ENCODE results near the gene SAMD5. TPM values are rescaled to one million over a fixed set of nuclear protein-coding genes. Genes with fewer than 3 reads are reported as not detected.

Gene SAMD5
- polyA plus RNA-seq (ENCODE audit: insufficient read length in 4 of 4) = 10 to 100 TPM; 14.7 to 17.6 (median 17.0) TPM

- no peak for DNase-seq (ENCODE audit: low read depth in 4 of 4, low spot score in 3 of 4)
These were observed at the start of gene SAMD5 for GRCh38 chr6:147508042-147508865. SAMD5 (plus strand) TSS chr6:147508690; CDS start chr6:147508929, 239 bp downstream.

- no peak for DNase-seq (ENCODE audit: low read depth in 4 of 4, low spot score in 3 of 4)
These were observed 48.7 kb upstream of the SAMD5 start for GRCh38 chr6:147459780-147460179.

- DNase-seq (ENCODE audit: low read depth in 4 of 4, low spot score in 3 of 4) = no peak
These were observed 44.8 kb upstream of the SAMD5 start for GRCh38 chr6:147463651-147464050.

- DNase-seq (ENCODE audit: low read depth in 4 of 4, low spot score in 3 of 4) = no peak
These were observed 41.1 kb upstream of the SAMD5 start for GRCh38 chr6:147467428-147467827.

GRCh38 chr6:147467886-147468285 is 40.6 kb upstream of the SAMD5 start:
- DNase-seq (ENCODE audit: low read depth in 4 of 4, low spot score in 3 of 4) = no peak

GRCh38 chr6:147468634-147469033 is 39.9 kb upstream of the SAMD5 start:
- DNase-seq (ENCODE audit: low read depth in 4 of 4, low spot score in 3 of 4) = no peak

GRCh38 chr6:147479857-147480256 is 28.6 kb upstream of the SAMD5 start:
- no peak for DNase-seq (ENCODE audit: low read depth in 4 of 4, low spot score in 3 of 4)

- no peak for DNase-seq (ENCODE audit: low read depth in 4 of 4, low spot score in 3 of 4)
These were observed 21.8 kb upstream of the SAMD5 start for GRCh38 chr6:147486683-147487082.

- DNase-seq (ENCODE audit: low read depth in 4 of 4, low spot score in 3 of 4) = no peak
These were observed 11.0 kb upstream of the SAMD5 start for GRCh38 chr6:147497472-147497871.

- no peak for DNase-seq (ENCODE audit: low read depth in 4 of 4, low spot score in 3 of 4)
These were observed 4.9 kb upstream of the SAMD5 start for GRCh38 chr6:147503587-147503986.

- DNase-seq (ENCODE audit: low read depth in 4 of 4, low spot score in 3 of 4) = no peak
These were observed 3.6 kb upstream of the SAMD5 start for GRCh38 chr6:147504848-147505247.

- DNase-seq (ENCODE audit: low read depth in 4 of 4, low spot score in 3 of 4) = no peak
These were observed 1.8 kb upstream of the SAMD5 start for GRCh38 chr6:147506704-147507114.

- DNase-seq (ENCODE audit: low read depth in 4 of 4, low spot score in 3 of 4) = no peak
These were observed 1.1 kb upstream of the SAMD5 start for GRCh38 chr6:147507162-147508041.

GRCh38 chr6:147508866-147509608 is 547 bp downstream of the SAMD5 start:
- no peak for DNase-seq (ENCODE audit: low read depth in 4 of 4, low spot score in 3 of 4)

GRCh38 chr6:147509891-147510290 is 1.4 kb downstream of the SAMD5 start:
- DNase-seq (ENCODE audit: low read depth in 4 of 4, low spot score in 3 of 4) = no peak

GRCh38 chr6:147510929-147511590 is 2.6 kb downstream of the SAMD5 start:
- no peak for DNase-seq (ENCODE audit: low read depth in 4 of 4, low spot score in 3 of 4)

GRCh38 chr6:147514831-147515230 is 6.3 kb downstream of the SAMD5 start:
- no peak for DNase-seq (ENCODE audit: low read depth in 4 of 4, low spot score in 3 of 4)

GRCh38 chr6:147515327-147515726 is 6.8 kb downstream of the SAMD5 start:
- DNase-seq (ENCODE audit: low read depth in 4 of 4, low spot score in 3 of 4) = no peak

- no peak for DNase-seq (ENCODE audit: low read depth in 4 of 4, low spot score in 3 of 4)
These were observed 14.1 kb downstream of the SAMD5 start for GRCh38 chr6:147522597-147522996.

GRCh38 chr6:147525519-147526209 is 17.2 kb downstream of the SAMD5 start:
- DNase-seq (ENCODE audit: low read depth in 4 of 4, low spot score in 3 of 4) = no peak
